KMS-11 (cell line): ENCODE results near the gene IL3.

ENCODE experiments used
- H2AFZ ChIP-seq: fragments of 200-600 bp; sonication (generic); 2 replicates; pipeline ENCODE4 v1.6.1; 2016; ENCODE audit warnings: antibody characterized with exemption, mixed run types, low read depth
- H3K27ac ChIP-seq: fragments of 200-600 bp; sonication (generic); 2 replicates; pipeline ENCODE4 v1.6.1; 2016; ENCODE audit warnings: mild to moderate bottlenecking, mixed run types
- H3K27me3 ChIP-seq: fragments of 200-600 bp; sonication (generic); 2 replicates; pipeline ENCODE4 v1.6.1; 2017; ENCODE audit warnings: mild to moderate bottlenecking, low read depth, mixed run types, moderate library complexity; ENCODE audit not compliant: insufficient read depth
- H3K36me3 ChIP-seq: fragments of 200-600 bp; sonication (generic); 2 replicates; pipeline ENCODE4 v1.6.1; 2017; ENCODE audit warnings: mild to moderate bottlenecking, mixed run types; ENCODE audit not compliant: insufficient read depth
- H3K4me1 ChIP-seq: fragments of 200-600 bp; sonication (generic); 2 replicates; pipeline ENCODE4 v1.6.1; 2016; ENCODE audit warnings: mild to moderate bottlenecking, low read depth, mixed run types; ENCODE audit not compliant: poor library complexity, severe bottlenecking
- H3K4me2 ChIP-seq: fragments of 200-600 bp; sonication (generic); 2 replicates; pipeline ENCODE4 v1.7.0; 2016; ENCODE audit warnings: mild to moderate bottlenecking, mixed run types
- H3K4me3 ChIP-seq: fragments of 200-600 bp; sonication (generic); IDR thresholded peaks from 2 replicates; pipeline ENCODE4 v1.6.1; 2017; ENCODE audit warnings: low read depth, low read length, mixed read lengths; ENCODE audit not compliant: insufficient read depth
- H3K79me2 ChIP-seq: fragments of 200-600 bp; sonication (generic); 2 replicates; pipeline ENCODE4 v1.6.1; 2016; ENCODE audit warnings: low read depth, mixed run types; ENCODE audit not compliant: insufficient read depth
- H3K9ac ChIP-seq: fragments of 200-600 bp; sonication (generic); 2 replicates; pipeline ENCODE4 v1.6.1; 2016; ENCODE audit warnings: mild to moderate bottlenecking, mixed run types
- H4K20me1 ChIP-seq: fragments of 200-600 bp; sonication (generic); 2 replicates; pipeline ENCODE4 v1.6.1; 2016; ENCODE audit warnings: mild to moderate bottlenecking, mixed run types; ENCODE audit not compliant: insufficient read depth
- CTCF ChIP-seq: fragments of 200-600 bp; sonication (generic); conservative IDR thresholded peaks from 2 replicates; pipeline ENCODE4 v1.6.1; 2017; ENCODE audit warnings: low read depth, mild to moderate bottlenecking, antibody characterized with exemption, low read length, moderate library complexity, mixed read lengths

Gene IL3

GRCh38 chr5:132110195-132110594 is 49.7 kb downstream of the IL3 start:
- H3K27me3 ChIP-seq = no peaks in the 10 kb centered on the region
- H3K4me3 ChIP-seq = no peak overlapping the region
- no peaks in the 10 kb centered on the region for H3K36me3 ChIP-seq
- no peaks in the 10 kb centered on the region for H3K79me2 ChIP-seq
- H3K4me2 ChIP-seq = no peak overlapping the region
- no peak for TF ChIP-seq CTCF
- peaks cover 39% of the 10 kb centered on the region for H3K4me1 ChIP-seq
- no peak overlapping the region for H3K27ac ChIP-seq
- no peaks in the 10 kb centered on the region for H4K20me1 ChIP-seq
- H2AFZ ChIP-seq = no peak overlapping the region
- H3K9ac ChIP-seq = no peak overlapping the region

GRCh38 chr5:132110930-132111329 is 50.5 kb downstream of the IL3 start:
- H2AFZ ChIP-seq = no peak overlapping the region
- peaks cover 35% of the 10 kb centered on the region for H3K4me1 ChIP-seq
- no peaks in the 10 kb centered on the region for H4K20me1 ChIP-seq
- no peak overlapping the region for H3K4me3 ChIP-seq
- H3K4me2 ChIP-seq = no peak overlapping the region
- no peak for TF ChIP-seq CTCF
- no peak overlapping the region for H3K27ac ChIP-seq
- H3K36me3 ChIP-seq = no peaks in the 10 kb centered on the region
- H3K9ac ChIP-seq = no peak overlapping the region
- no peaks in the 10 kb centered on the region for H3K79me2 ChIP-seq
- H3K27me3 ChIP-seq = no peaks in the 10 kb centered on the region

GRCh38 chr5:132112111-132112510 is 51.7 kb downstream of the IL3 start:
- no peaks in the 10 kb centered on the region for H3K79me2 ChIP-seq
- H3K36me3 ChIP-seq = no peaks in the 10 kb centered on the region
- H4K20me1 ChIP-seq = no peaks in the 10 kb centered on the region
- no peak overlapping the region for H3K4me3 ChIP-seq
- H3K9ac ChIP-seq = no peak overlapping the region
- no peaks in the 10 kb centered on the region for H3K27me3 ChIP-seq
- H3K4me2 ChIP-seq = no peak overlapping the region
- no peak overlapping the region for H3K27ac ChIP-seq
- no peak overlapping the region for H2AFZ ChIP-seq
- peaks cover 42% of the 10 kb centered on the region for H3K4me1 ChIP-seq
- TF ChIP-seq CTCF = no peak
